ENCODE data around the gene ROBO1.
"Not testable (repeated sequence)": the region's sequence is repeated elsewhere in the genome, so short reads cannot be mapped to it uniquely, and the experiment has no call there.

ROBO1 gene

DNA sequence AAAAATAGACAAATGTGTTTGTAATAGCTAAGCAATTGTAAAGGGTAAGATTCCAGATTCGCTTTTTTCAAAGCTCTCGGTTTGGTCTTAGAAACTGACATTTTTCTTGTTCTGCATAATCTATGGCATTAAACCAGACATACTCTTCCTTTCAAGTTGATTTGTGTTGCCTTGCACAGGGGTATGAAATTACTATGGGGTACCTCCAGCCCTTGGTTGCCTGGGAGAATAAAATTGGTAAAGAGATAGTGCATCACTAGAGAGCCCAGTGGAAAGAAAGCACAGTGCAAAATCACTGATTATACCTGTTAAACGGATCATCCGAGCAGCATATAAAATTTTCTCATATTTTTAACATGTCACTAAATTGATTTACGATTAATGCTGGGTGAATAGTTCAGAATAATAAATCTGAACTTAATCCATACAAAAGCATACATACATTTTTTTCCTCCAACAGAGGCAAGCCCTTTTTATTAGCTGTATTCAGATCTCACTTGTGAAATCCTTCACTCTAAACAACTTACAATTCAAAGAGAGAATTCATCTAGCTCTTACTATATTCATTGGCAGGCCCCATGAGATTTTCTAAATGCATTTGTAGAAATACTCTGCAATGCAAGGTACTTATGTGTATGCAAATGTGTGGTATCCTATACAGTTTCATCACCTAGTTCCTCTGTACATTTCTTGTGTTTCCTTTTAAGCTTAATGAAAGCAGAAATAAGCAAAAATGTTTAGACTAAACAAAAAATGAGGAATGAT, 224.4 kb downstream of the ROBO1 start:
- no peak for DNase-seq

GRCh38 chr3:79534727-79535126, 233.1 kb downstream of the ROBO1 start:
- DNase-seq, result no peak

DNA sequence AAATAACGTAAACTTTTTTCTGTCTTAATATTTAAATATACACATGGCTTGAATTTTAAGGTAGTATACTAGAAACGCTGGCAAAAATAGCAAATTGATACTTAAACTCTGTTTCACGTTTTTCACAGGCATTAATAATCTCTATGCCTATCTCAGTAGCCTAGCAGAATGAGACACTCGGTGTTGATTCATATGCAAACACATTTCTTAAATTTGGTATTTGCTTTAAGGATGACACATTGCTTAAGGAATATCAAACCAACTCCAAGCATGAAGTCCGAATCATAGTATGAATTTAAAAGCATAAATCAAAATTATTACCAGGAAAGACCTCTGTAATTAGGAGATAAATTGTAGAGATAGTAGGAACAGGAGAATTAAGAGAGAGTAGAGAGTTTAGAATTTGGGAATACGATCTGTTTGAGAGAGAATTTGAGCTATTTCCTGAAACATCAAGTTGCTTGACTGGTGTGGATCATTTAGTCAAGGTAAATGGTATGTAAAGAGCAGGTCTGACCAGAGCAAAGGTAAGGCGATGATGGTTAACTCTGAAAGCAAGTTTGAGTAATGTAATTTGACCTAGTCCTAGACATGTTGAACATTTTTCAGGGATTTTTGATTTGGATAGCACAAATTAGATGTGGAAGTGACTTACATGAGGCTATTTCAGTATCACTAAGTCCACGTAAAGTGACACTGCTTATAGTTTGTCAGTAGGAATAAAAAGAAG, 236.1 kb downstream of the ROBO1 start:
- DNase-seq, result no peak

- DNase-seq, result no peak
Measured at GRCh38 chr3:79521221-79521848, 246.5 kb downstream of the ROBO1 start.

GRCh38 chr3:79517766-79518413, 249.9 kb downstream of the ROBO1 start:
- no peak for DNase-seq

GRCh38 chr3:79516795-79517194, 251.0 kb downstream of the ROBO1 start:
- DNase-seq, result no peak

DNA sequence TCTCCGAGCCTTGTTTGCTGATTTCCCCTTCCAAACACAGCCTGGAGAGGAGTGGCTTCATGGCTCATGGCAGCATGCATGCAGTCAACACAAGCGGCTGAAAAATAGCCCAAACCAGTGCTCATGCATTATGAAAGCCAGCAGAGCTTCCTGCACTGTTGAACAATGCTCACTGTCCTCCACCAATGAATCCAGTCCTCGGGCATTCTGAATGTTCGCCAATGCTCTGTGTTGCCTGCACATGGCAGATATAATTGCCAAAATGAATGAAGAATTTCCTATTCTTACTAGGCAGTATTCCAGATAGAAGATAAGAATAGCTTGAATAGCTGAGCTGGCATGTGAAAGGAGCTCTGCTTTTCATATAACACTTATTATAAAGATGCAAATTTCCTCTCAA, 252.7 kb downstream of the ROBO1 start:
- DNase-seq, result no peak

- no peak for DNase-seq
Measured at GRCh38 chr3:79514069-79514468, 253.7 kb downstream of the ROBO1 start.

DNA sequence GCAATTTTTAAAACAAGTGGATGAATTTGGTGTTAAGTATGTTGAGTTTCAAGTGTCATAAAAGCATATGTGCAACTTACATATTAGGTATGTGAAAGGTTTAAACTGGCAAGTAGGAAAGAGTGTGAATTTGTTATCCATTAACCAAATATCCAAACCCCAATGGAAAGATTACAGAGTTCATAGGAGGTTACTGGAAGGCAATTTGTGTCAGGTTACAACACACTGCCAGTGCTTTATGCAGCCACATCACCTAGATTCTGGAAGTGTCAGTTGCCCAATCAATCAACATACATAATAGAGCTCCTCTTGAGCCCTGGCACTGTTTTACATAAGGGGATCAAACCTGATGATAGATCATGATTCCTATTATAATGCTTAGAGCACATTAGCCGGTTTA, 261.0 kb downstream of the ROBO1 start:
- DNase-seq, result no peak

GRCh38 chr3:79502216-79502681, 265.5 kb downstream of the ROBO1 start:
- DNase-seq, result not testable (repeated sequence)

DNA sequence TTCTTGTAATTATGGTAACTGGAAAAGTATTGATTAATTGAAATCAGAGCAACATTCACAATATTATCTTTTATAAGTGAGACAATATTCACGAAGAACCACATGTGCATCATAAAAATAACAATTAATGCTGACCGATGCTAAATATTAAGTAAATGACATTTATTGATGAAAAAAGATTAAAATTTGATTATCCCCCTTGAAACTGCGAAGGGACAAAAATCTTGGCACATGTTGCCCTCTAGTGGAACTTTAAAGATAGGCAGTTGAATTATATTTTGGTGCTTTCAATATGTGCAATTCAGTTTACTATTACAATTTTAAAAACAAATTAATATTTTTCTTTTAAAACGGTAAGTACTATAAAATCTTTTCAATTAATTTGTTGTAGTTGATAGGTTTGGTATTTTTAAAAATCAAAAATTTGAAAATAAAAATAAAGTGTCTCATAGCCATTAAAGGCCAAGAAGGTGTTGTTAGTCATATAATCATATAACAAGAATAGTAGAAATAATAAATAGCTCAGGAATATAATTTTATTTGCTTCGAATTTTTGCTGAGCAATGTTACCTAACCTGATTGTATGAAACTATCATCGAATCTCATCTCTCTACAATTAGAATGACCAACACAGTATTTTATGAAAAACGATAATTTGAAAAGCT, 270.2 kb downstream of the ROBO1 start:
- DNase-seq, result no peak

GRCh38 chr3:79491029-79491641, 276.7 kb downstream of the ROBO1 start:
- no peak for DNase-seq

GRCh38 chr3:79490165-79491028, 277.4 kb downstream of the ROBO1 start:
- DNase-seq, result no peak

DNA sequence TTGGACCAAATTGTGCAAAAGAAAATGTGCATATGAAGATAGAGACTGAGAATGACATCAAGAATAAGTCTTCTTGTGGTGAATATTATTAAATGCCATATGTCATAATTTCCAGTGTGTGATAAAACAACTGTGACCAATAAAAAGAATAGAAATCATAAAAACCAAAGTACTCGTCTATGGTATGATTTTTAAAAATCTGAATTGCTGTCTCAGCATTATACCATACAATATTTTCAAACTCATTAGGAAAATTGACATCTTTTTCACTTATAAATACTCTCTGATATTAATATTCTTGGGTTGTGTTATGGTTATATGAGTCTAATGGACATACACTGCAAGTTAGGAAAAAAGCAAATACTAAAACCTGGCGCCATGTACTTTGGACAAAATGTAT, 279.4 kb downstream of the ROBO1 start:
- no peak for DNase-seq

GRCh38 chr3:79480746-79481145, 287.1 kb downstream of the ROBO1 start:
- no peak for DNase-seq

- DNase-seq, result no peak
Measured at GRCh38 chr3:79478620-79479019, 289.2 kb downstream of the ROBO1 start.

DNA sequence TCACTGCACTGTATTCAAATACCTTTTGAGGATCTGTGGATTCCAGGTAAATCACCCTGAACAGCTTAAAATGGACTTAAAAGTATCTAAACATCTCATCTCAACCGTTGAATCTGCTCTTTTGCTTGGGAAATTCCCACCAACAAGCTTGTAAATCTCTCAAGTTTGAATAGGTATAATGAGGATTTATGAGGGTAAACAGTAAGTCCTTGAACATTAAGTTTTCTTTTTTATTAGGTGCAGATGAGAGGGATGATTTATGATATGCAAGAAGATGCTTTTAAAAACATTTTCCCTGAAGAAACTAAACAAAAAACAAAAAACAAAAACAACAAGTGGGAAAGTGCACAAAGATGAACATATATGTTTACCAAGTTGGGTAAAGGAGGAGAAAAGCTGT, 290.6 kb downstream of the ROBO1 start:
- DNase-seq, result no peak

DNA sequence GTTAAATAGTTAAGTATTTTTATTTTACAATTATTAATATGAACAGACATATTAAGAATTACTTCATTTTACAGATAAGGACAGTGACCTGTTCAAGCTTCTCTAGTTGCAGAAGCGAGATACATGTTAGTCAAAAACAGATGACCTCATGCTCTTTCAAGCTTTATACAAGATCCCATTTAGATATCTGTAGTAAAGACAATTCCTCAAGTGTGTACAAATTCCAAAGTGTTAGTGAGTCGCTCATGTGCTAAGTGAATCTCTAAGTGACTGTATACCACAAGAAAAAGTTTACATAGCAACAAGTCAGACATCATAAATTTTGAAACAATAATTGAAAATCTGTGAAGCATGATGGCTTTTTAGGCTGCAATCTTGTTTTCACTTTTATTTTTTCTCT, 293.8 kb downstream of the ROBO1 start:
- DNase-seq, result no peak

DNA sequence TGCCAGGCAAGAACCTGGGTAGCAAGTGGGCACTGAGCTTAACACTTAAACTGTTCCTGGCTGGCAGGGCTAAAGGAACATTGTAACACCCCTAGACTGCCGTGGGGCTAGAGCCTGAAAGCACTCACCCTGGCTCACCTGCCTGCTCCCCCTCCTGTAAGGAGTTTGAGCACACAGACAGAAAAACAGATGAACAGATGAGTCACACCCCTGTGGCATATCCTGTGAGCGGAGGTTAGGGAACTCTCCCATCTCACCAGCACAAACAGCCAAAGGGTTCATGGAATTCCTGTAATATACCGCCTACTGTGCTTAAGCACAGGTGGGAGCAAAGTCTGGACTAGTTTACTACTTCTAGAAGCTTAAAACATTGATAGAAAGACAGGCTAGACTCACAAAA, 300.1 kb downstream of the ROBO1 start:
- no peak for DNase-seq

GRCh38 chr3:79461129-79461792, 306.5 kb downstream of the ROBO1 start:
- DNase-seq, result no peak

DNA sequence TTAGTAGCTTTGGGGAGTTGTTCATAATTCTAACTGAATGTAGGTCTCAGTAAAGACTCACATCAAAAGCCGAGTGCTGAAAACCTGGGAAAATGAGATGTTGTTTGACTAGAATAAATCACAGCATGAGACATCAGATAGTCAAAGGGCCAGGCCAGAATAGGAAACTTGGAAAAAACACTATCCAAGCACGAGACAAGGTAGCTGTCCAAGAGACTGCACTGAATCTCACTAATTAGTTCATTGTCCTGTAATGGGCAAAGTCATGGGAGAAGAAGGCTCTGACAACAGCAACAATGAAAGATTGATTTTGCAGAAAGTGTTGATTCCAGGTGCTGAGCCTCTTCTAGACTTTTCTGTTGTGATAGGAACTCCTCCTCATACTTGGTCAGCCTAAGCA, 314.2 kb downstream of the ROBO1 start:
- DNase-seq, result no peak

Data from cerebellar nuclear complex (tissue), 1 donor.